B cell (primary cell): ENCODE data around the gene HOXD4. TPM values are rescaled to one million over a fixed set of nuclear protein-coding genes. Genes with fewer than 3 reads are reported as not detected.
A peak's percentile ranks its signal among the peaks of the same experiment; 100 is the strongest.

Experiments
- ATAC-seq: fragments of 200-7000 bp; cut with Tn5 transposase; one replicate; pipeline ENCODE4 v1.10.0; 2021; ENCODE audit warnings: low read depth, mild to moderate bottlenecking, moderate number of reproducible peaks, moderate library complexity
- CTCF ChIA-PET: fragments of 350-600 bp; sonication (Branson Sonifier 250); formaldehyde crosslinking; loops from one replicate; lab custom pipeline; 2021; ENCODE audit warnings: antibody characterized with exemption, inconsistent platforms; lab: Charles Lee
- POLR2A ChIA-PET: fragments of 350-600 bp; sonication (Branson Sonifier 250); formaldehyde crosslinking; loops from one replicate; lab custom pipeline; 2021; ENCODE audit warnings: antibody characterized with exemption; lab: Charles Lee
- DNase-seq: peaks from one replicate; pipeline ENCODE4 v3.0.0; 2013
- H2AFZ ChIP-seq: 2 replicates; pipeline ENCODE4 v1.6.1; 2012; ENCODE audit warnings: mild to moderate bottlenecking, low read depth, low read length; ENCODE audit not compliant: insufficient read depth, poor library complexity, severe bottlenecking
- H3K27ac ChIP-seq, 2 donors: 1 replicate in 1 of 2; 2 replicates in 1 of 2; pipeline ENCODE4 v1.5.1; 2012 to 2013; ENCODE audit warnings: low read length in 2 of 2, mild to moderate bottlenecking in 2 of 2, moderate library complexity in 1 of 2
- H3K27me3 ChIP-seq, 4 experiments: fragments of 200-600 bp in 1 of 4; sonication (generic) in 1 of 4; replicated peaks in 1 of 4; 1 replicate in 2 of 4; 2 replicates in 2 of 4; pipeline versions ENCODE4 v1.6.1 to v1.7.0; 2013 to 2016; ENCODE audit warnings: low read length in 3 of 4, mild to moderate bottlenecking in 2 of 4, mixed read lengths in 1 of 4, moderate library complexity in 1 of 4; ENCODE audit not compliant: insufficient read depth in 4 of 4, control insufficient read depth in 3 of 4; ENCODE audit errors: control extremely low read depth in 1 of 4
- H3K36me3 ChIP-seq, 2 experiments: replicated peaks in 1 of 2; 1 replicate in 1 of 2; 2 replicates in 1 of 2; pipeline versions ENCODE4 v1.6.1 to v1.7.1; 2013; ENCODE audit warnings: low read length in 1 of 2; ENCODE audit not compliant: insufficient read depth in 2 of 2, control insufficient read depth in 1 of 2; ENCODE audit errors: control extremely low read depth in 1 of 2, extremely low read depth in 1 of 2
- H3K4me1 ChIP-seq, 2 donors: fragments of 200-600 bp in 1 of 2; sonication (generic) in 1 of 2; 1 replicate in 1 of 2; 2 replicates in 1 of 2; pipeline versions ENCODE4 v1.5.1 to v1.6.1; 2013 to 2017; ENCODE audit warnings: low read length in 2 of 2; ENCODE audit not compliant: control insufficient read depth in 2 of 2, insufficient read depth in 2 of 2
- H3K4me2 ChIP-seq: replicated peaks from 2 replicates; pipeline ENCODE3; 2012; ENCODE audit warnings: mild to moderate bottlenecking, low read depth, low read length; ENCODE audit not compliant: poor library complexity, severe bottlenecking
- H3K4me3 ChIP-seq, 5 experiments: fragments of 200-600 bp in 1 of 5; sonication (generic) in 1 of 5; 1 replicate in 3 of 5; 2 replicates in 2 of 5; pipeline versions ENCODE4 v1.5.1 to v1.7.0; 2011 to 2016; ENCODE audit warnings: low read length in 4 of 5, mild to moderate bottlenecking in 4 of 5, low read depth in 2 of 5, control low read depth in 1 of 5, moderate library complexity in 1 of 5; ENCODE audit not compliant: insufficient read depth in 1 of 5; ENCODE audit errors: control extremely low read depth in 1 of 5, extremely low read depth in 1 of 5
- H3K79me2 ChIP-seq: fragments of 200-600 bp; sonication (generic); one replicate; pipeline ENCODE4 v1.6.0; 2016; ENCODE audit warnings: low read length; ENCODE audit not compliant: control insufficient read depth, insufficient read depth
- H3K9ac ChIP-seq: fragments of 200-600 bp; sonication (generic); 2 replicates; pipeline ENCODE4 v1.6.1; 2017; ENCODE audit warnings: mild to moderate bottlenecking, low read length, moderate library complexity
- H3K9me3 ChIP-seq, 3 donors: one replicate each; pipeline versions ENCODE4 v1.6.1 to v1.7.1; 2013; ENCODE audit warnings: low read length in 2 of 3; ENCODE audit not compliant: control insufficient read depth in 2 of 3, insufficient read depth in 1 of 3; ENCODE audit errors: control extremely low read depth in 1 of 3
- H4K20me1 ChIP-seq: 2 replicates; pipeline ENCODE4 v1.6.0; 2012; ENCODE audit warnings: mild to moderate bottlenecking, low read length; ENCODE audit not compliant: insufficient read depth, control insufficient read depth, poor library complexity, severe bottlenecking
- H3K27ac Mint-ChIP-seq: one replicate; pipeline ENCODE4 v1.8.0; 2021; ENCODE audit warnings: mixed read lengths
- H3K27me3 Mint-ChIP-seq: one replicate; pipeline ENCODE4 v1.8.0; 2021; ENCODE audit warnings: mixed read lengths
- H3K4me1 Mint-ChIP-seq: one replicate; pipeline ENCODE4 v1.8.0; 2021; ENCODE audit warnings: mixed read lengths
- H3K4me3 Mint-ChIP-seq: one replicate; pipeline ENCODE4 v1.8.0; 2021; ENCODE audit warnings: mixed read lengths
- H3K9me3 Mint-ChIP-seq: one replicate; pipeline ENCODE4 v1.8.0; 2022; ENCODE audit warnings: mixed read lengths; ENCODE audit not compliant: insufficient read depth
- CTCF ChIP-seq: fragments of 200-600 bp; IDR thresholded peaks from one replicate; pipeline ENCODE4 v1.8.0; 2022; ENCODE audit warnings: antibody characterized with exemption, mild to moderate bottlenecking
- EZH2 ChIP-seq: IDR thresholded peaks from 2 replicates; pipeline ENCODE4 v1.6.1; 2012; ENCODE audit warnings: borderline replicate concordance, low read depth, mild to moderate bottlenecking, moderate library complexity, low read length; ENCODE audit not compliant: insufficient read depth, poor library complexity, severe bottlenecking
- WGBS: methylation state at CpG from one replicate; pipeline ENCODE4 v1.1.5; 2013; ENCODE audit warnings: missing lambda C conversion rate; ENCODE audit not compliant: insufficient coverage; 5-methylcytosine and 5-hydroxymethylcytosine counted together
- intact Hi-C: fragments of 100-400 bp; cut with micrococcal nuclease; formaldehyde crosslinking; loops from one replicate; pipeline ENCODE4 v1.10.0; 2022
- polyA plus RNA-seq: library from polyadenylated mRNA; depleted of rRNA; stranded (reverse); fragments of >200 nt; gene quantifications from 2 replicates; pipeline ENCODE4 v1.2.3, GENCODE V29; 2012
- total RNA-seq, 2 donors: library from RNA; stranded (reverse); fragments of 120-200 nt in 1 of 2; gene quantifications; 1 replicate in 1 of 2; 2 replicates in 1 of 2; pipeline versions ENCODE4 v1.2.3 to v1.2.4, GENCODE V29; 2013 to 2022

Gene HOXD4
- total and polyA plus RNA-seq, 2 donors (not counting 1 experiment from before 2014, with no cell fraction given) = not detected

GRCh38 chr2:176178038-176178756, 26.8 kb downstream of the HOXD4 start:
- DNase-seq = no peak
- no peak for ATAC-seq
- Mint-ChIP-seq H3K4me3 (no peak overlapping the region), H3K27me3 (peaks cover 83% of the 10 kb centered on the region), H3K27ac (no peak overlapping the region), H3K9me3 (no peaks in the 10 kb centered on the region), H3K4me1 (peaks cover 9% of the 10 kb centered on the region)
- POLR2A ChIA-PET = no interaction called here
- H3K4me1 ChIP-seq = peaks cover 4 to 12% of the 10 kb centered on the region in 2 donors
- TF ChIP-seq EZH2 = no peak
- TF ChIP-seq CTCF = no peak
- no peak overlapping the region for H3K4me3 ChIP-seq
- no peaks in the 10 kb centered on the region for H3K79me2 ChIP-seq
- no peaks in the 10 kb centered on the region for H4K20me1 ChIP-seq
- H3K9me3 ChIP-seq = peaks cover 0 to 9% (median 0%) of the 10 kb centered on the region in 3 donors
- peaks cover 0 to 64% (median 56%) of the 10 kb centered on the region in 4 experiments for H3K27me3 ChIP-seq
- WGBS = 4% methylated on average over 68 of the region's 68 CpGs
- H2AFZ ChIP-seq = no peak overlapping the region
- H3K36me3 ChIP-seq = no peaks in the 10 kb centered on the region
- intact Hi-C loops = no loop called here
- peak overlapping the region; percentile 30 for H3K4me2 ChIP-seq
- no peak overlapping the region for H3K9ac ChIP-seq
- CTCF ChIA-PET = no interaction called here
- H3K27ac ChIP-seq = no peak overlapping the region

- no peak overlapping the region for H3K4me3 Mint-ChIP-seq
- H3K9me3 Mint-ChIP-seq = no peaks in the 10 kb centered on the region
- H3K27me3 Mint-ChIP-seq = peaks cover 82% of the 10 kb centered on the region
- Histone ChIP-seq H3K9me3 (peaks cover 0 to 9% (median 0%) of the 10 kb centered on the region in 3 donors), H3K36me3 (no peaks in the 10 kb centered on the region), H3K4me2 (peak overlapping the region; percentile 30), H3K4me1 (peaks cover 4 to 12% of the 10 kb centered on the region in 2 donors), H4K20me1 (no peaks in the 10 kb centered on the region), H2AFZ (no peak overlapping the region), H3K79me2 (no peaks in the 10 kb centered on the region), H3K27ac (no peak overlapping the region), H3K27me3 (peaks cover 0 to 64% (median 53%) of the 10 kb centered on the region in 4 experiments), H3K4me3 (no peak overlapping the region), H3K9ac (no peak overlapping the region)
- no CpG with 5 or more reads among the region's 7 CpGs for WGBS
- no peak overlapping the region for H3K27ac Mint-ChIP-seq
- DNase-seq = no peak
- ATAC-seq = no peak
- POLR2A ChIA-PET = no interaction called here
- CTCF ChIA-PET = no interaction called here
- TF ChIP-seq EZH2 (no peak), CTCF (no peak)
- intact Hi-C loops = no loop called here
- peaks cover 9% of the 10 kb centered on the region for H3K4me1 Mint-ChIP-seq
Measured at GRCh38 chr2:176178757-176179295, 27.5 kb downstream of the HOXD4 start.
